AG10803 (cell line): Measurements from ENCODE around the gene IGF2BP2.

Experiments used
- DNase-seq: peaks from one replicate; pipeline ENCODE4 v3.0.0; 2010; ENCODE audit warnings: low read depth
- H3K4me3 ChIP-seq: 2 replicates; pipeline ENCODE4 v1.5.1; 2011; ENCODE audit warnings: mild to moderate bottlenecking, low read length, control low read depth
- TF ChIP-seq, protein P1 (sequence below): conservative IDR thresholded peaks from 2 replicates; pipeline ENCODE4 v1.5.1; 2011; ENCODE audit warnings: mild to moderate bottlenecking, low read length, control low read depth, inconsistent platforms

IGF2BP2 gene

GRCh38 chr3:185659942-185660921 is 164.6 kb downstream of the IGF2BP2 start:
- TF ChIP-seq, protein P1, sequence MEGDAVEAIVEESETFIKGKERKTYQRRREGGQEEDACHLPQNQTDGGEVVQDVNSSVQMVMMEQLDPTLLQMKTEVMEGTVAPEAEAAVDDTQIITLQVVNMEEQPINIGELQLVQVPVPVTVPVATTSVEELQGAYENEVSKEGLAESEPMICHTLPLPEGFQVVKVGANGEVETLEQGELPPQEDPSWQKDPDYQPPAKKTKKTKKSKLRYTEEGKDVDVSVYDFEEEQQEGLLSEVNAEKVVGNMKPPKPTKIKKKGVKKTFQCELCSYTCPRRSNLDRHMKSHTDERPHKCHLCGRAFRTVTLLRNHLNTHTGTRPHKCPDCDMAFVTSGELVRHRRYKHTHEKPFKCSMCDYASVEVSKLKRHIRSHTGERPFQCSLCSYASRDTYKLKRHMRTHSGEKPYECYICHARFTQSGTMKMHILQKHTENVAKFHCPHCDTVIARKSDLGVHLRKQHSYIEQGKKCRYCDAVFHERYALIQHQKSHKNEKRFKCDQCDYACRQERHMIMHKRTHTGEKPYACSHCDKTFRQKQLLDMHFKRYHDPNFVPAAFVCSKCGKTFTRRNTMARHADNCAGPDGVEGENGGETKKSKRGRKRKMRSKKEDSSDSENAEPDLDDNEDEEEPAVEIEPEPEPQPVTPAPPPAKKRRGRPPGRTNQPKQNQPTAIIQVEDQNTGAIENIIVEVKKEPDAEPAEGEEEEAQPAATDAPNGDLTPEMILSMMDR, result peak; percentile 98
- peak; percentile 76 for DNase-seq
- no peak overlapping the region for H3K4me3 ChIP-seq

DNA sequence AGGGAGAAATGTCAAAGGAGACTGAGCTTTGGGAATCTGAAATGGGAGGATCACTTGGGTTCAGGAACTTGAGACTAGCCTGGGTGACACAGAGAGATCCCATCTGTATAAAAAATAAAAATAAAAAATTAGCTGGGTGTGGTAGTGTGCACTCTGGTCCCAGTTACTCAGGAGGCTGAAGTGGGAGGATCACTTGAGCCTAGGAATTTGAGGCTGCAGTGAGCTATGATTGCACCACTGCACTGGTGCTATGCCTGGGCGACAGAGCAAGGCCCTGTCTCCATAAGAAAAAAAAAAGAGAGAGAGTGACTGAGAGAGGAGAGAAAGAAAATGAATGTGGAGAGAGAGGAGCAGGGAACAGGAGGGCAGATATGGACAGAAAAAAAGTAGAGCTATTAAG is 165.9 kb downstream of the IGF2BP2 start:
- no peak overlapping the region for H3K4me3 ChIP-seq
- DNase-seq, result no peak
- TF ChIP-seq, protein P1, result no peak

GRCh38 chr3:185658504-185658912 is 166.3 kb downstream of the IGF2BP2 start:
- DNase-seq, result peak; percentile 100
- TF ChIP-seq, protein P1, result no peak
- no peak overlapping the region for H3K4me3 ChIP-seq

- DNase-seq, result no peak
- TF ChIP-seq, protein P1, result no peak
- no peak overlapping the region for H3K4me3 ChIP-seq
Observed at GRCh38 chr3:185657691-185658503, 166.9 kb downstream of the IGF2BP2 start.

GRCh38 chr3:185657211-185657610 is 167.6 kb downstream of the IGF2BP2 start:
- no peak overlapping the region for H3K4me3 ChIP-seq
- no peak for DNase-seq
- TF ChIP-seq, protein P1, result no peak

DNA sequence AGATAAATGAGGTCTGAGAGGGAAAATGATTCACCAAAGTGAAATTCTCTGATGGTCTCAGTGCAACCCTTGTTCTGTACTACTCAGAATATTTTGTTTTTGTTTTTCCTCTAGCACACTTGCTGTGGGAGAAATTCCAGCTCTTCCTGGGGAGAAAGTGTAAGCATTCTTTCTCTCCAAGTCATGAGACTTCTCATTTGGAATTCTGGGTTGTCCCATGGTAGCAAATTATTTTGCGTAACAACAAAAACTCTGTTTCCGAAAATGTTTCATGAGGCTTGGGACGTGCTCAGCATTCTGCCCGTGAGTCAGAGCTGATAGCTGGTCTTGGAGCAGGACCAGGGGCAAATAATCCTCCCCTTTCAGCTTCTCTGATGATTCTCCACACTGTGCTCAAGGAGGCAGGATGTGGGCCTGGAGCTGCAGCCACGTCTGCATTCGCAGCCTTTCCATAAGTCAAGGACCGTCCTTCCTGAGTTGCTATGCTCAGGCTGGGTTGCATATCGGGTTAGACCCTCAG is 168.5 kb downstream of the IGF2BP2 start:
- TF ChIP-seq, protein P1, result peak; percentile 6; the same call in 1 of the 2 replicates
- peak; percentile 99 for DNase-seq
- H3K4me3 ChIP-seq, result no peak overlapping the region
